ENCODE measurements around the gene SRGAP2.
"Not testable (repeated sequence)": the region's sequence is repeated elsewhere in the genome, so short reads cannot be mapped to it uniquely, and the experiment has no call there.

SRGAP2 gene

GRCh38 chr1:206235190-206235589 lies 31.8 kb downstream of the SRGAP2 start:
- not testable (repeated sequence) for H3K27ac ChIP-seq (ENCODE audit: low read length); H3K4me3 ChIP-seq (ENCODE audit: low read length); H3K9me3 ChIP-seq (ENCODE audit: insufficient read depth, low read depth, low read length); H3K36me3 ChIP-seq (ENCODE audit: insufficient read depth, low read depth, low read length); H3K9ac ChIP-seq (ENCODE audit: low read depth, low read length); H3K27me3 ChIP-seq (ENCODE audit: insufficient read depth, low read length); H3K4me1 ChIP-seq (ENCODE audit: insufficient read depth, low read length)

- H3K9me3 ChIP-seq (ENCODE audit: insufficient read depth, low read depth, low read length); H3K27ac ChIP-seq (ENCODE audit: low read length); H3K9ac ChIP-seq (ENCODE audit: low read depth, low read length); H3K4me1 ChIP-seq (ENCODE audit: insufficient read depth, low read length); H3K36me3 ChIP-seq (ENCODE audit: insufficient read depth, low read depth, low read length); H3K27me3 ChIP-seq (ENCODE audit: insufficient read depth, low read length); H3K4me3 ChIP-seq (ENCODE audit: low read length): not testable (repeated sequence)
Observed at GRCh38 chr1:206240288-206240687, 36.9 kb downstream of the SRGAP2 start.

DNA sequence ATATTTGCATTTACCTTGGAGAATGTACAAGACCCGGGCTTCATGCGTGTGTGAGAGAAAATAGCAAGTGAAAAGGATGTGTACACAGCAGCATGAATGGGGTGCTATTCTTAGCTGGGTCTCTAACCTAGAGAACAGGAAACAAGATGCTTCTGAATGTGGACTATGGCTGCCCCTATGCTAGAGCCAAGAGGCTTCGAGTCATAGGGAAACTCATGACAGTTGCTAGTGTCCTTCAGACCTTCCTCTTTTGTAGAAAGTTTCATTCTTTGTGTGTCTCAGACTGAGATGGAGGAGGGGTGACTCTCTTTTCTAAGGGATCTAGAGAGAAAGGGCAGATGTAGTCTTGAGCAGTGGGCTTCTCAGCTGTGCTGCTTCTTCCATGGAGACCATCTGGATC lies 40.0 kb downstream of the SRGAP2 start:
- not testable (repeated sequence) for H3K27ac ChIP-seq (ENCODE audit: low read length)

GRCh38 chr1:206245479-206245878 lies 42.1 kb downstream of the SRGAP2 start:
- not testable (repeated sequence) for H3K9me3 ChIP-seq (ENCODE audit: insufficient read depth, low read depth, low read length); H3K9ac ChIP-seq (ENCODE audit: low read depth, low read length); H3K4me1 ChIP-seq (ENCODE audit: insufficient read depth, low read length); H3K4me3 ChIP-seq (ENCODE audit: low read length); H3K36me3 ChIP-seq (ENCODE audit: insufficient read depth, low read depth, low read length); H3K27ac ChIP-seq (ENCODE audit: low read length); H3K27me3 ChIP-seq (ENCODE audit: insufficient read depth, low read length)

More for the DNA sequence above, 40.0 kb downstream of the SRGAP2 start:
- H3K36me3 ChIP-seq (ENCODE audit: insufficient read depth, low read depth, low read length); H3K9me3 ChIP-seq (ENCODE audit: insufficient read depth, low read depth, low read length); H3K4me1 ChIP-seq (ENCODE audit: insufficient read depth, low read length); H3K9ac ChIP-seq (ENCODE audit: low read depth, low read length); H3K4me3 ChIP-seq (ENCODE audit: low read length); H3K27me3 ChIP-seq (ENCODE audit: insufficient read depth, low read length): not testable (repeated sequence)

- not testable (repeated sequence) for H3K27me3 ChIP-seq (ENCODE audit: insufficient read depth, low read length); H3K4me1 ChIP-seq (ENCODE audit: insufficient read depth, low read length); H3K9me3 ChIP-seq (ENCODE audit: insufficient read depth, low read depth, low read length)
Observed at GRCh38 chr1:206246129-206246886, 43.0 kb downstream of the SRGAP2 start.

DNA sequence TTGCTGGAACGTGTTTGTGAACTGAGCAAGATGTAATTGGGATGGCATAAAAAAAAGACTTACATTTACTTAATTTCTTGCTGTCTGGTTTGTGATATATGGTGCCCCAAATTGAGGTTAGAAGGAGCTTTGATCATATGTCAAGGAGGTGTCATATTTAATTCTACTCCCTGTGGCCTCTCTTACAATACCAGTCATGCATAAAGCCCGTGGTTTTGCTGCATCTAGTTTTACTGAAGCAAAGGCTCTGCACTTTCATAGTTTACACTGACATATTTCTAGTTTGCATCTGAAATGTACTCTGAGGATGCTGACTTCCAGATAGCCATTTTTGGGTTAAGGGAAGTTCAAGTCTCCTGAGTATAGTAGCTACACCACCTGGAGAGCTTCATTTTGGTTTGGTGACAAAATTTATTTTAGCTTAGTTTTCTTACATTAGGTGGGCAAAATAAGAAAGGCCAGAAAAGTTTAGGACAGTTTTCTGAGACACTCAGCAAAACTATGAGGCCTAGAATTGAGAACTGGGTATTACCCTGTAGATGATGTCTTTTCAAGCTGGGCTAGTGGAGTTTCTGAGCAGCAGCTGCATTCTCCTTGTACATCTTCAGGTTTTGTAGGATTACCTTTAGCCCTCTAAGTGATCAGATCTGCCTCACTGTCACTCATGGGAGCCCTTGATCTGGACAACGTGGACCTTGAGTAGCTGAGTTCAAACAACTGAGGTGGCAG lies 47.8 kb downstream of the SRGAP2 start:
- not testable (repeated sequence) for H3K9ac ChIP-seq (ENCODE audit: low read depth, low read length); H3K4me3 ChIP-seq (ENCODE audit: low read length); H3K27ac ChIP-seq (ENCODE audit: low read length); H3K27me3 ChIP-seq (ENCODE audit: insufficient read depth, low read length); H3K36me3 ChIP-seq (ENCODE audit: insufficient read depth, low read depth, low read length); H3K9me3 ChIP-seq (ENCODE audit: insufficient read depth, low read depth, low read length); H3K4me1 ChIP-seq (ENCODE audit: insufficient read depth, low read length)

More at GRCh38 chr1:206246129-206246886, 43.0 kb downstream of the SRGAP2 start:
- not testable (repeated sequence) for H3K27ac ChIP-seq (ENCODE audit: low read length); H3K4me3 ChIP-seq (ENCODE audit: low read length); H3K9ac ChIP-seq (ENCODE audit: low read depth, low read length); H3K36me3 ChIP-seq (ENCODE audit: insufficient read depth, low read depth, low read length)

GRCh38 chr1:206252680-206253335 lies 49.5 kb downstream of the SRGAP2 start:
- not testable (repeated sequence) for H3K4me1 ChIP-seq (ENCODE audit: insufficient read depth, low read length); H3K36me3 ChIP-seq (ENCODE audit: insufficient read depth, low read depth, low read length); H3K9me3 ChIP-seq (ENCODE audit: insufficient read depth, low read depth, low read length); H3K9ac ChIP-seq (ENCODE audit: low read depth, low read length); H3K27me3 ChIP-seq (ENCODE audit: insufficient read depth, low read length); H3K27ac ChIP-seq (ENCODE audit: low read length); H3K4me3 ChIP-seq (ENCODE audit: low read length)

All from iPS-20b (cell line).